ENCODE measurements around the gene TNC.

GRCh38 chr9:115042781-115043509, 75.0 kb downstream of the TNC start:
- TF ChIP-seq, protein P1, sequence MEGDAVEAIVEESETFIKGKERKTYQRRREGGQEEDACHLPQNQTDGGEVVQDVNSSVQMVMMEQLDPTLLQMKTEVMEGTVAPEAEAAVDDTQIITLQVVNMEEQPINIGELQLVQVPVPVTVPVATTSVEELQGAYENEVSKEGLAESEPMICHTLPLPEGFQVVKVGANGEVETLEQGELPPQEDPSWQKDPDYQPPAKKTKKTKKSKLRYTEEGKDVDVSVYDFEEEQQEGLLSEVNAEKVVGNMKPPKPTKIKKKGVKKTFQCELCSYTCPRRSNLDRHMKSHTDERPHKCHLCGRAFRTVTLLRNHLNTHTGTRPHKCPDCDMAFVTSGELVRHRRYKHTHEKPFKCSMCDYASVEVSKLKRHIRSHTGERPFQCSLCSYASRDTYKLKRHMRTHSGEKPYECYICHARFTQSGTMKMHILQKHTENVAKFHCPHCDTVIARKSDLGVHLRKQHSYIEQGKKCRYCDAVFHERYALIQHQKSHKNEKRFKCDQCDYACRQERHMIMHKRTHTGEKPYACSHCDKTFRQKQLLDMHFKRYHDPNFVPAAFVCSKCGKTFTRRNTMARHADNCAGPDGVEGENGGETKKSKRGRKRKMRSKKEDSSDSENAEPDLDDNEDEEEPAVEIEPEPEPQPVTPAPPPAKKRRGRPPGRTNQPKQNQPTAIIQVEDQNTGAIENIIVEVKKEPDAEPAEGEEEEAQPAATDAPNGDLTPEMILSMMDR (IDR thresholded peaks at IDR 0.05) = no peak
- TF ChIP-seq POLR2A (IDR thresholded peaks at IDR 0.05) = no peak
